ENCODE measurements around the gene ST8SIA5.

Gene ST8SIA5

GRCh38 chr18:46767217-46767616 is 10.4 kb upstream of the ST8SIA5 start:
- H3K27ac ChIP-seq (ENCODE audit: low read length): no peak overlapping the region
- H3K36me3 ChIP-seq (ENCODE audit: control insufficient read depth, insufficient read depth, low read length): no peaks in the 10 kb centered on the region
- no peaks in the 10 kb centered on the region for H3K27me3 ChIP-seq (ENCODE audit: control insufficient read depth, insufficient read depth, low read length)
- peaks cover 1% of the 10 kb centered on the region for H3K4me1 ChIP-seq (ENCODE audit: control insufficient read depth, insufficient read depth, low read length)
- DNase-seq (ENCODE audit: low read depth, low spot score): no peak
- no peaks in the 10 kb centered on the region for H3K9me3 ChIP-seq (ENCODE audit: control insufficient read depth, insufficient read depth, low read length)
- no peak overlapping the region for H3K4me3 ChIP-seq (ENCODE audit: low read length)

- H3K36me3 ChIP-seq (ENCODE audit: control insufficient read depth, insufficient read depth, low read length): no peaks in the 10 kb centered on the region
- DNase-seq (ENCODE audit: low read depth, low spot score): no peak
- no peaks in the 10 kb centered on the region for H3K27me3 ChIP-seq (ENCODE audit: control insufficient read depth, insufficient read depth, low read length)
- H3K4me1 ChIP-seq (ENCODE audit: control insufficient read depth, insufficient read depth, low read length): 0 out of 2 replicates have a peak, but pooled peaks cover 1% of the 10 kb centered on the region
- no CpG with 5 or more reads among the region's 2 CpGs for WGBS (ENCODE audit: insufficient coverage, insufficient read length)
- no peak overlapping the region for H3K4me3 ChIP-seq (ENCODE audit: low read length)
- H3K27ac ChIP-seq (ENCODE audit: low read length): no peak overlapping the region
- no peaks in the 10 kb centered on the region for H3K9me3 ChIP-seq (ENCODE audit: control insufficient read depth, insufficient read depth, low read length)
Observed at GRCh38 chr18:46764586-46764985, 7.7 kb upstream of the ST8SIA5 start.

GRCh38 chr18:46761059-46761769 is 4.4 kb upstream of the ST8SIA5 start:
- Histone ChIP-seq H3K36me3 (ENCODE audit: control insufficient read depth, insufficient read depth, low read length) (no peaks in the 10 kb centered on the region), H3K27me3 (ENCODE audit: control insufficient read depth, insufficient read depth, low read length) (peaks cover 12% of the 10 kb centered on the region; the same call in 1 of the 2 replicates), H3K27ac (ENCODE audit: low read length) (no peak overlapping the region), H3K4me1 (ENCODE audit: control insufficient read depth, insufficient read depth, low read length) (peaks cover 2% of the 10 kb centered on the region; the same call in 1 of the 2 replicates), H3K9me3 (ENCODE audit: control insufficient read depth, insufficient read depth, low read length) (no peaks in the 10 kb centered on the region), H3K4me3 (ENCODE audit: low read length) (no peak overlapping the region)
- no CpG with 5 or more reads among the region's 2 CpGs for WGBS (ENCODE audit: insufficient coverage, insufficient read length)
- no peak for DNase-seq (ENCODE audit: low read depth, low spot score)

GRCh38 chr18:46759890-46760289 is 3.0 kb upstream of the ST8SIA5 start:
- H3K9me3 ChIP-seq (ENCODE audit: control insufficient read depth, insufficient read depth, low read length): no peaks in the 10 kb centered on the region
- no peak overlapping the region for H3K27ac ChIP-seq (ENCODE audit: low read length)
- peaks cover 4% of the 10 kb centered on the region for H3K4me1 ChIP-seq (ENCODE audit: control insufficient read depth, insufficient read depth, low read length)
- no peak overlapping the region for H3K4me3 ChIP-seq (ENCODE audit: low read length)
- DNase-seq (ENCODE audit: low read depth, low spot score): no peak
- H3K27me3 ChIP-seq (ENCODE audit: control insufficient read depth, insufficient read depth, low read length): peaks cover 16% of the 10 kb centered on the region; the same call in 1 of the 2 replicates
- WGBS (ENCODE audit: insufficient coverage, insufficient read length): no CpG with 5 or more reads among the region's 6 CpGs
- no peaks in the 10 kb centered on the region for H3K36me3 ChIP-seq (ENCODE audit: control insufficient read depth, insufficient read depth, low read length)

- no peak for DNase-seq (ENCODE audit: low read depth, low spot score)
- Histone ChIP-seq H3K27ac (ENCODE audit: low read length) (no peak overlapping the region), H3K27me3 (ENCODE audit: control insufficient read depth, insufficient read depth, low read length) (peaks cover 16% of the 10 kb centered on the region; the same call in 1 of the 2 replicates), H3K4me1 (ENCODE audit: control insufficient read depth, insufficient read depth, low read length) (peaks cover 4% of the 10 kb centered on the region), H3K4me3 (ENCODE audit: low read length) (peak overlapping the region; percentile 47; the same call in 1 of the 2 replicates), H3K36me3 (ENCODE audit: control insufficient read depth, insufficient read depth, low read length) (no peaks in the 10 kb centered on the region), H3K9me3 (ENCODE audit: control insufficient read depth, insufficient read depth, low read length) (no peaks in the 10 kb centered on the region)
- WGBS (ENCODE audit: insufficient coverage, insufficient read length): no CpG with 5 or more reads among the region's 41 CpGs
Observed at GRCh38 chr18:46756025-46756558, 761 bp downstream of the ST8SIA5 start.

GRCh38 chr18:46755315-46756024 is 1.4 kb downstream of the ST8SIA5 start:
- WGBS (ENCODE audit: insufficient coverage, insufficient read length): no CpG with 5 or more reads among the region's 17 CpGs
- Histone ChIP-seq H3K27ac (ENCODE audit: low read length) (no peak overlapping the region), H3K36me3 (ENCODE audit: control insufficient read depth, insufficient read depth, low read length) (no peaks in the 10 kb centered on the region), H3K27me3 (ENCODE audit: control insufficient read depth, insufficient read depth, low read length) (peaks cover 16% of the 10 kb centered on the region; the same call in 1 of the 2 replicates), H3K4me3 (ENCODE audit: low read length) (no peak overlapping the region), H3K4me1 (ENCODE audit: control insufficient read depth, insufficient read depth, low read length) (peaks cover 4% of the 10 kb centered on the region), H3K9me3 (ENCODE audit: control insufficient read depth, insufficient read depth, low read length) (no peaks in the 10 kb centered on the region)
- DNase-seq (ENCODE audit: low read depth, low spot score): no peak

- no peaks in the 10 kb centered on the region for H3K9me3 ChIP-seq (ENCODE audit: control insufficient read depth, insufficient read depth, low read length)
- DNase-seq (ENCODE audit: low read depth, low spot score): no peak
- no peaks in the 10 kb centered on the region for H3K36me3 ChIP-seq (ENCODE audit: control insufficient read depth, insufficient read depth, low read length)
- H3K4me3 ChIP-seq (ENCODE audit: low read length): no peak overlapping the region
- WGBS (ENCODE audit: insufficient coverage, insufficient read length): no CpG with 5 or more reads among the region's 13 CpGs
- H3K4me1 ChIP-seq (ENCODE audit: control insufficient read depth, insufficient read depth, low read length): peaks cover 4% of the 10 kb centered on the region
- H3K27me3 ChIP-seq (ENCODE audit: control insufficient read depth, insufficient read depth, low read length): peaks cover 16% of the 10 kb centered on the region; the same call in 1 of the 2 replicates
- H3K27ac ChIP-seq (ENCODE audit: low read length): no peak overlapping the region
Observed at GRCh38 chr18:46754661-46755292, 2.1 kb downstream of the ST8SIA5 start.

GRCh38 chr18:46754188-46754587 is 2.7 kb downstream of the ST8SIA5 start:
- H3K4me3 ChIP-seq (ENCODE audit: low read length): no peak overlapping the region
- no peaks in the 10 kb centered on the region for H3K36me3 ChIP-seq (ENCODE audit: control insufficient read depth, insufficient read depth, low read length)
- H3K4me1 ChIP-seq (ENCODE audit: control insufficient read depth, insufficient read depth, low read length): peaks cover 4% of the 10 kb centered on the region
- no peak overlapping the region for H3K27ac ChIP-seq (ENCODE audit: low read length)
- WGBS (ENCODE audit: insufficient coverage, insufficient read length): no CpG with 5 or more reads among the region's 3 CpGs
- no peak for DNase-seq (ENCODE audit: low read depth, low spot score)
- H3K9me3 ChIP-seq (ENCODE audit: control insufficient read depth, insufficient read depth, low read length): no peaks in the 10 kb centered on the region
- peaks cover 16% of the 10 kb centered on the region; the same call in 1 of the 2 replicates for H3K27me3 ChIP-seq (ENCODE audit: control insufficient read depth, insufficient read depth, low read length)

GRCh38 chr18:46751882-46752281 is 5.0 kb downstream of the ST8SIA5 start:
- no peak overlapping the region for H3K4me3 ChIP-seq (ENCODE audit: low read length)
- H3K27ac ChIP-seq (ENCODE audit: low read length): no peak overlapping the region
- peaks cover 6% of the 10 kb centered on the region; the same call in 1 of the 2 replicates for H3K27me3 ChIP-seq (ENCODE audit: control insufficient read depth, insufficient read depth, low read length)
- no peak for DNase-seq (ENCODE audit: low read depth, low spot score)
- no peaks in the 10 kb centered on the region for H3K36me3 ChIP-seq (ENCODE audit: control insufficient read depth, insufficient read depth, low read length)
- no peaks in the 10 kb centered on the region for H3K9me3 ChIP-seq (ENCODE audit: control insufficient read depth, insufficient read depth, low read length)
- WGBS (ENCODE audit: insufficient coverage, insufficient read length): no CpG with 5 or more reads among the region's 8 CpGs
- peaks cover 2% of the 10 kb centered on the region for H3K4me1 ChIP-seq (ENCODE audit: control insufficient read depth, insufficient read depth, low read length)

GRCh38 chr18:46750626-46751025 is 6.2 kb downstream of the ST8SIA5 start:
- Histone ChIP-seq H3K9me3 (ENCODE audit: control insufficient read depth, insufficient read depth, low read length) (no peaks in the 10 kb centered on the region), H3K27me3 (ENCODE audit: control insufficient read depth, insufficient read depth, low read length) (no peaks in the 10 kb centered on the region), H3K27ac (ENCODE audit: low read length) (no peak overlapping the region), H3K4me3 (ENCODE audit: low read length) (no peak overlapping the region), H3K4me1 (ENCODE audit: control insufficient read depth, insufficient read depth, low read length) (no peaks in the 10 kb centered on the region; the same call in 1 of the 2 replicates), H3K36me3 (ENCODE audit: control insufficient read depth, insufficient read depth, low read length) (no peaks in the 10 kb centered on the region)
- no CpG with 5 or more reads among the region's 6 CpGs for whole genome bisulfite sequencing (ENCODE audit: insufficient coverage, insufficient read length)
- no peak for DNase-seq (ENCODE audit: low read depth, low spot score)

Measured in iPS DF 6.9 (cell line).